BE2C (cell line): ENCODE measurements around the gene LCN9.

ENCODE experiments used
- DNase-seq: peaks from one replicate; pipeline ENCODE4 v3.0.0-alpha.2; 2020
- H3K27me3 ChIP-seq: fragments of 250-450 bp; sonication (Bioruptor Pico); 2 replicates; pipeline ENCODE4 v1.5.1; 2020; ENCODE audit warnings: mild to moderate bottlenecking
- H3K36me3 ChIP-seq: fragments of 250-450 bp; sonication (Bioruptor Pico); 2 replicates; pipeline ENCODE4 v1.5.1; 2020; ENCODE audit warnings: mild to moderate bottlenecking
- H3K4me1 ChIP-seq: fragments of 250-450 bp; sonication (Bioruptor Pico); 2 replicates; pipeline ENCODE4 v1.5.1; 2020
- H3K4me3 ChIP-seq: 2 replicates; pipeline ENCODE4 v1.5.1; 2011; ENCODE audit warnings: low read depth, low read length
- H3K9me3 ChIP-seq: fragments of 250-450 bp; sonication (Bioruptor Pico); 2 replicates; pipeline ENCODE4 v1.5.1; 2020
- TF ChIP-seq, protein P1 (sequence below): IDR thresholded peaks from 2 replicates; pipeline ENCODE4 v1.5.1; 2012; ENCODE audit warnings: mild to moderate bottlenecking, low read depth, low read length

Gene LCN9

DNA sequence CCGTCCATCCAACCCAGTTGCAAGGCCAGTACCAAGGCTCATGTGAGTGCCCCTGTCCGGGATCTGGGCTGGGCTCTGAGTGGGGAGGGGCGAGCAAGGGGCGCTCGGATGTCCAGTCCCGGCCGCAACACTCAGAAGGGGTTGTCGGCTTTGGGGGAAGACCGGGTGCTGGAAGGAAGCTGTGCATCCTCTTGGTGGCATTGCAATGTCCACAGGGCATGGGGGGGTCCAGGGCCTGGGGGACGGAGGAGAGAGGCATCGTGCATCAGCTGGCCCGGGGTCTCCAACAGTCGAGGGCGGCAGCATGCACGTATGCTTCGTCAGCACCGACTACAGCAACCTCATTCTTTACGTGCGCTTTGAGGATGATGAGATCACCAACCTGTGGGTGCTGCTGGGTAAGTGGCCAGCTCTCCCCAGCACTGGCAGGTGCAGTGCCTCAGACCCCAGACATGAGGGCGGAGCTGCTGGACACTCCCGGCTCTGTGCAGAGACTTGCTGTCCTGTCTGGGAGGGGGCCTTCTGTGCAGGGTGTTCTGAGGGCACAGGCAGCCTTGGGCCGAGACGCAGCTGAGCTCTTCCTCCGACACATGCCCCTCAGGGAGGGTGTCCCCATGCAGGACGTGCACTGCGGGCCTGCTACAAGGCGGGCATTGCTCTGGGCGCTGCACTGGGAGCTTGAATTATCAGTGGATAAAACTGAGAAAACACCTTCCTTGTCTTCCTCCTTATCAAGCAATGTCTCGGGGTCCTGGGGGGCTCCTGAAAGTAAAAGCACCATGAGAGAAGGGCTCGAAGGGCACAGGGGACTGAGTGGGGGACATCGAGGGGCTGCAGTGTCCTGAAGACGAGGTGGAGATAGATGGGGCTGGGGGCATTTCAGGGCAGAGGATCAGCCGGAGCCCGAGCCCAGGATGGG, 46.2 kb upstream of the LCN9 start:
- no peaks in the 10 kb centered on the region for H3K27me3 ChIP-seq
- H3K36me3 ChIP-seq = no peaks in the 10 kb centered on the region
- no peak overlapping the region for H3K4me3 ChIP-seq
- DNase-seq = no peak
- H3K4me1 ChIP-seq = no peaks in the 10 kb centered on the region; the same call in 1 of the 2 replicates
- TF ChIP-seq, protein P1, sequence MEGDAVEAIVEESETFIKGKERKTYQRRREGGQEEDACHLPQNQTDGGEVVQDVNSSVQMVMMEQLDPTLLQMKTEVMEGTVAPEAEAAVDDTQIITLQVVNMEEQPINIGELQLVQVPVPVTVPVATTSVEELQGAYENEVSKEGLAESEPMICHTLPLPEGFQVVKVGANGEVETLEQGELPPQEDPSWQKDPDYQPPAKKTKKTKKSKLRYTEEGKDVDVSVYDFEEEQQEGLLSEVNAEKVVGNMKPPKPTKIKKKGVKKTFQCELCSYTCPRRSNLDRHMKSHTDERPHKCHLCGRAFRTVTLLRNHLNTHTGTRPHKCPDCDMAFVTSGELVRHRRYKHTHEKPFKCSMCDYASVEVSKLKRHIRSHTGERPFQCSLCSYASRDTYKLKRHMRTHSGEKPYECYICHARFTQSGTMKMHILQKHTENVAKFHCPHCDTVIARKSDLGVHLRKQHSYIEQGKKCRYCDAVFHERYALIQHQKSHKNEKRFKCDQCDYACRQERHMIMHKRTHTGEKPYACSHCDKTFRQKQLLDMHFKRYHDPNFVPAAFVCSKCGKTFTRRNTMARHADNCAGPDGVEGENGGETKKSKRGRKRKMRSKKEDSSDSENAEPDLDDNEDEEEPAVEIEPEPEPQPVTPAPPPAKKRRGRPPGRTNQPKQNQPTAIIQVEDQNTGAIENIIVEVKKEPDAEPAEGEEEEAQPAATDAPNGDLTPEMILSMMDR = no peak
- no peaks in the 10 kb centered on the region for H3K9me3 ChIP-seq

DNA sequence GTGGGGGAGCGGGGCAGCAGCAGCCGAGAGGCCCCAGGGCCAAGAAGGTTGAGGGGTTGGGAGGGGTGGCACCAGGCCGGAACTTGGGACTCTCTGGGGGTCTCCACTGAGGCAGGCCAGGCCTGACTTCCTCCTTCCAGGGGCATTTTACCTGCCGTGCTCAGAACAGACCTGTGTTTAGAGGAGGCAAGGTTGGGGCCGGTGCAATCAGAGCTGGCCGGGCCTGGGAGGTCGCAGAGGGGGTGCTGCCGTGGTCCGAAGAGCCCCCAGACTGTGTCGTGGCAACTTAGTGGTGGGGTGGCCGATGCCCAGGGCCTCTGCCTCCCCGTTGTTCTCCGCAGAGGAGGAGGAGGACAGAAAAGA, 45.6 kb upstream of the LCN9 start:
- Histone ChIP-seq H3K27me3 (no peaks in the 10 kb centered on the region), H3K4me1 (no peaks in the 10 kb centered on the region; the same call in 1 of the 2 replicates), H3K4me3 (no peak overlapping the region), H3K9me3 (no peaks in the 10 kb centered on the region), H3K36me3 (no peaks in the 10 kb centered on the region)
- no peak for DNase-seq
- TF ChIP-seq, protein P1 = no peak

DNA sequence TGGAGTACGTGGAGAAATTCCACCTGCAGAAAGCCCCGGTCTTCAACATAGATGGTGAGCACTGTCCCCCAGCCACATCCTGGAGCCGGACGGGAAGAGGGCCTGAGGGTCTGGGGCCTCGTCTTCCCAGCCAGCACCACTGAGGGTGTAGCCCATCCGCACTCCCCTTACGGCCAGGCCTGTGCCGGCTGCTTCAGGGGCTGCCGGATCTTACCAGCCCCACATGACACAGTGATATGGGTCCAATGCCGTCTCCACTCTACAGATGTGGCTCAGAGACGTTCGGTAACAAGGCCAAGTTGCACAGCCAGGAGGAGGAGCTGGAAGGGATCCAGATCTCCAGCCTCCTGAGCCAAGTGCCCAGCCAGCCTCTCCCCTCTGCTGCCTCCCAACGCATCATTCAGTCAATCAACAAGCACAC, 45.1 kb upstream of the LCN9 start:
- Histone ChIP-seq H3K9me3 (no peaks in the 10 kb centered on the region), H3K4me1 (no peaks in the 10 kb centered on the region; the same call in 1 of the 2 replicates), H3K27me3 (no peaks in the 10 kb centered on the region), H3K36me3 (no peaks in the 10 kb centered on the region), H3K4me3 (no peak overlapping the region)
- TF ChIP-seq, protein P1 = no peak
- no peak for DNase-seq

DNA sequence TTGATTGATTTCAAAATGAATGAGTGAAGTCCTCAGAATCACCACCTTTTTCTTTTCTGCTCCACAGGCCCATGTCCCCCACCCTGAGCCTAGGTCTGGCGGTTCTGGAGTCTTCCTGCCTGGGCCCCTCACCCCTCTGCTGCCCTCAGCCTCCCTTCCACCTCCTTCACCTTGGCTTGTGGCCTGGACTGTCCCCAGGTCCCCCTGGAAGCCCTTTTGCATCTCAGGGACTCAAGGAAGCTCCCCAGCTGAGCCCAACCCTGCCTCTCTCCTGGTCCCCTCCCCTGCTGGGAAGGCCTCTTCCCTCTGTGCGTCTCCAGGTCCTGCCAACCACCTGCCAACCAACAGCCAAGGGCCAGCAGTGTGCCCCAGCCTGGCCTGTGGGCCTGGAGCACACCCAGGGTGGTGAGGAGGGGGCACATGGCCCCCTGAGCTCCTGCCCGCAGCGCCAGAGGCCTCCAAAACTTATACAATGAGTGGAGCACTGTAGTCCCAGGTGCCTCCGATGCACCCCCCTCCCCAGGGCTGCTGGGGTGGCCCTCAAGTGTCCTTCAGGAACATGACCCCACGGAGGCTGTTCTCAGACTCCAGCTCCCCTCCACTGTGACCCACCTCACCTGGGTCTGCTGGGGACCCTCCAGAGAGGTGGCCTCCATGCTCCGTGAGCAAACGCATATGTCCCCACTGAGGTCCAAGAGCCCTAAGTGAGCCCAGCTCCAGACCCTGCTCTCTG, 44.1 kb upstream of the LCN9 start:
- TF ChIP-seq, protein P1 = no peak
- no peaks in the 10 kb centered on the region for H3K9me3 ChIP-seq
- no peaks in the 10 kb centered on the region; the same call in 1 of the 2 replicates for H3K27me3 ChIP-seq
- no peaks in the 10 kb centered on the region for H3K36me3 ChIP-seq
- H3K4me1 ChIP-seq = no peaks in the 10 kb centered on the region; the same call in 1 of the 2 replicates
- H3K4me3 ChIP-seq = no peak overlapping the region
- no peak for DNase-seq

DNA sequence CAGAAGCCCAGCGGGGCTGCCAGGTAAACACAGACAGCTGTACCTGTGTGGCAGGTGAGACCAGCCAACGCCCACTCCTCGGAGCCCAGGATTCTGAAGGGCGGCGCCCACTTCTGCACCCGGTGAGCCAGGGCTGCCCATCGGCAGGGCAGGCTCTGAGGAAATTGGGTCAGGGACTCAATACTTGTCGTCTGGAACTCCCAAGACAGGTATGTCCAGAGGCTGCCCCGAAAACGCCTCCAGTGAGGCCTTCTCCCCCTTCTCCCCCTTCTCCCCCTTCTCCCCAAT, 43.6 kb upstream of the LCN9 start:
- Histone ChIP-seq H3K4me3 (no peak overlapping the region), H3K27me3 (no peaks in the 10 kb centered on the region; the same call in 1 of the 2 replicates), H3K36me3 (no peaks in the 10 kb centered on the region), H3K9me3 (no peaks in the 10 kb centered on the region), H3K4me1 (no peaks in the 10 kb centered on the region; the same call in 1 of the 2 replicates)
- TF ChIP-seq, protein P1 = no peak
- no peak for DNase-seq

DNA sequence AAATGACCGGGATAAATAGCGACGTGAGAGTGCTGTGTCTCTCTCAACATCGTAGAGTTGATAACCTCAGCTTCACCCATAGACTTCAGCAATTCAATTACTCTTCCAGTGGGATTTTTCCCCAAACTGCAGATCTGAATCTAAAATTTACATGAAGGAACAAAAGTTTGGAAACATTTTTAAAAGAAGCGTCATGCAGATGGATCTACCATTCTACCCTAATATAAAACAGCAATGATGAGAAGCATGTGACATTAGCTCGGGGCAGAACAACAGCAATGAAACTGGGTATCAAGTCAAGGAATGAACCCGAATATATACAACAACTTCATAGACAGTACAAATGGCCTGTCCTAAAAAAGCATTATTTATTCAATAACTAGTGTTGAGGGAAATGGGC, 42.6 kb upstream of the LCN9 start:
- H3K9me3 ChIP-seq = no peaks in the 10 kb centered on the region
- no peak overlapping the region for H3K4me3 ChIP-seq
- H3K4me1 ChIP-seq = no peaks in the 10 kb centered on the region
- no peak for DNase-seq
- H3K27me3 ChIP-seq = no peaks in the 10 kb centered on the region; the same call in 1 of the 2 replicates
- TF ChIP-seq, protein P1 = no peak
- H3K36me3 ChIP-seq = no peaks in the 10 kb centered on the region
